OCI-LY3 (cell line): Measurements from ENCODE around the gene NAA15.

Source experiments
- H2AFZ ChIP-seq: fragments of 200-600, 300-600 bp; shearing (Covaris generic); 2 replicates; pipeline ENCODE4 v1.6.0; 2014; ENCODE audit warnings: antibody characterized with exemption, low read depth, low read length
- H3K27ac ChIP-seq: fragments of 200-600, 300-600 bp; sonication (generic); 2 replicates; pipeline ENCODE4 v1.5.1; 2014; ENCODE audit warnings: mild to moderate bottlenecking, low read length, moderate library complexity, mixed read lengths
- H3K27me3 ChIP-seq: fragments of 200-600, 300-600 bp; sonication (generic); 2 replicates; pipeline ENCODE4 v1.6.1; 2014; ENCODE audit warnings: low read depth, low read length, mixed read lengths
- H3K36me3 ChIP-seq: fragments of 200-600, 300-600 bp; sonication (generic); replicated peaks from 2 replicates; pipeline ENCODE3; 2014; ENCODE audit warnings: low read depth, low read length, mixed read lengths
- H3K4me1 ChIP-seq: fragments of 300-600, 200-600 bp; sonication (generic); 2 replicates; pipeline ENCODE4 v1.6.1; 2014; ENCODE audit warnings: low read length, mixed read lengths
- H3K4me2 ChIP-seq: fragments of 200-600, 300-600 bp; sonication (generic); 2 replicates; pipeline ENCODE4 v1.6.1; 2014; ENCODE audit warnings: low read length, mixed read lengths
- H3K4me3 ChIP-seq: fragments of 300-600, 200-600 bp; sonication (generic); 2 replicates; pipeline ENCODE4 v1.5.1; 2014; ENCODE audit warnings: antibody characterized with exemption, mild to moderate bottlenecking, low read length, moderate library complexity
- H3K79me2 ChIP-seq: fragments of 300-600, 200-600 bp; shearing (Covaris generic); 2 replicates; pipeline ENCODE4 v1.6.1; 2014; ENCODE audit warnings: mild to moderate bottlenecking, low read length, mixed read lengths
- H3K9ac ChIP-seq: fragments of 300-600, 200-600 bp; shearing (Covaris generic); 2 replicates; pipeline ENCODE4 v1.6.0; 2014; ENCODE audit warnings: mild to moderate bottlenecking, low read length, moderate library complexity
- H3K9me3 ChIP-seq: fragments of 200-600, 300-600 bp; shearing (Covaris generic); 2 replicates; pipeline ENCODE4 v1.6.1; 2014; ENCODE audit warnings: low read length, mixed read lengths; ENCODE audit not compliant: insufficient read depth
- H4K20me1 ChIP-seq: fragments of 200-600, 300-600 bp; sonication (generic); 2 replicates; pipeline ENCODE4 v1.6.1; 2016; ENCODE audit warnings: low read length, mixed read lengths; ENCODE audit not compliant: insufficient read depth
- EZH2phosphoT487 ChIP-seq: fragments of 200-600 bp; shearing (Covaris generic); IDR thresholded peaks from 2 replicates; pipeline ENCODE4 v1.6.1; 2018; ENCODE audit warnings: antibody characterized with exemption, mixed run types, low read depth
- TF ChIP-seq, protein P1 (sequence below): fragments of 200-600, 300-600 bp; sonication (generic); IDR thresholded peaks from 2 replicates; pipeline ENCODE4 v1.5.1; 2014; ENCODE audit warnings: antibody characterized with exemption, low read length, low read depth

Gene NAA15

DNA sequence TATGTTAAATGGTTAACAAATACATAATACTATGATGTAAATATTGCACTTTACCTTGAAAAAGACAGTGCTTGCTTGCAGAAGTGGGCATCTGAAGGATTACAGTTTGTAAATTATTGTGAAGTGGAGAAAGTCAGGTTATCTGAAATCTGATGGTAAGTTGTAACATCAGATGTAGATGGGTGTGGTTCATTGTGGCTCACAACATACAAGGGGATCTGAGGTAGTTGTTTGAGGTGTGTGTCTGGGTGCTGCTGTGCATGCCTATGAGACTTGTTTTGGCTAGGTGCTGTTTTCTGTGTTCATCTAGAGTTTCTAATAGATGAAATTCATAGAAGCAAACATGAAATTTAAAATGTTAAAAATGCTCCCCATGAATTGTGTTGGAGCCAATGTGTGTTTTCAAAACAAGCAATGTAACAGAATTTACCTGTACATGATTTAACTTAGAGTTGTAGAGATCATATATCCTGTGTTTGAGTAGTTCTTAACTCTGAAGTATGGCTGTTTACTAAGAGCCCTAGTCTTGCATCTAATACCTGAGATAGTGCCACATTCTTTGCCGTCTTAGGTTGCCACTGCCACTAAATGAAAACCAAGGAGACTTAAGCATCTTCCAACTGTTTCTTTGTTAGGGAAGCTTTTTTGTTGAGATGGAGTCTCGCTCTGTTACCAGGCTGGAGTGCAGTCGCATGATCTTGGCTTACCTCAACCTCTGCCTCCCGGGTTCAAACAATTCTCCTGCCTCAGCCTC lies 12.9 kb downstream of the NAA15 start:
- H3K4me1 ChIP-seq, result peaks cover 26% of the 10 kb centered on the region
- peaks cover 76% of the 10 kb centered on the region for H4K20me1 ChIP-seq
- H3K79me2 ChIP-seq, result peaks cover 99% of the 10 kb centered on the region
- H3K27ac ChIP-seq, result no peak overlapping the region
- H3K27me3 ChIP-seq, result no peaks in the 10 kb centered on the region
- H2AFZ ChIP-seq, result no peak overlapping the region
- peaks cover 41% of the 10 kb centered on the region for H3K36me3 ChIP-seq
- no peak overlapping the region for H3K4me3 ChIP-seq
- TF ChIP-seq, protein P1, sequence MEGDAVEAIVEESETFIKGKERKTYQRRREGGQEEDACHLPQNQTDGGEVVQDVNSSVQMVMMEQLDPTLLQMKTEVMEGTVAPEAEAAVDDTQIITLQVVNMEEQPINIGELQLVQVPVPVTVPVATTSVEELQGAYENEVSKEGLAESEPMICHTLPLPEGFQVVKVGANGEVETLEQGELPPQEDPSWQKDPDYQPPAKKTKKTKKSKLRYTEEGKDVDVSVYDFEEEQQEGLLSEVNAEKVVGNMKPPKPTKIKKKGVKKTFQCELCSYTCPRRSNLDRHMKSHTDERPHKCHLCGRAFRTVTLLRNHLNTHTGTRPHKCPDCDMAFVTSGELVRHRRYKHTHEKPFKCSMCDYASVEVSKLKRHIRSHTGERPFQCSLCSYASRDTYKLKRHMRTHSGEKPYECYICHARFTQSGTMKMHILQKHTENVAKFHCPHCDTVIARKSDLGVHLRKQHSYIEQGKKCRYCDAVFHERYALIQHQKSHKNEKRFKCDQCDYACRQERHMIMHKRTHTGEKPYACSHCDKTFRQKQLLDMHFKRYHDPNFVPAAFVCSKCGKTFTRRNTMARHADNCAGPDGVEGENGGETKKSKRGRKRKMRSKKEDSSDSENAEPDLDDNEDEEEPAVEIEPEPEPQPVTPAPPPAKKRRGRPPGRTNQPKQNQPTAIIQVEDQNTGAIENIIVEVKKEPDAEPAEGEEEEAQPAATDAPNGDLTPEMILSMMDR, result no peak
- TF ChIP-seq EZH2phosphoT487, result no peak
- H3K9ac ChIP-seq, result no peak overlapping the region
- no peak overlapping the region for H3K4me2 ChIP-seq
- H3K9me3 ChIP-seq, result no peaks in the 10 kb centered on the region

DNA sequence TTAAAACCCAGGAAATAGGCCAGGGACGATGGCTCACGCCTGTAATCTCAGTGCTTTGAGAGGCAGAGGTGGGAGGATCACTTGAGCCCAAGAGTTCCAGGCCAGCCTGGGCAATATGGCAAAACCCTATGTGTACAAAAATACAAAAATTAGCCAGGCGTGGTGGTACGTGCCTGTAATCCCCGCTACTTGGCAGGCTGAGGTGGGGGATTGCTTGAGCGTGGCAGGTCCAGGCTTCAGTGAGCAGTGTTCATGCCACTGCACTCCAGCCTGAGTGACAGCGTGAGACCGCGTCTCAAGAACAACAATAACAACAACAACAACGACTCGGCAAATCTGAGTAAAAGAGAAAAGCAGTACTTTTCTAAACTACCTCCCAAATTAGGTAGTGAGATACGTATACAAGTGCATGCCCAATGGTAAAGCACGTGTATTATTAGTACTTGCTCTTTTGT lies 13.9 kb downstream of the NAA15 start:
- Histone ChIP-seq H3K27me3 (no peaks in the 10 kb centered on the region), H3K27ac (no peak overlapping the region), H3K4me2 (no peak overlapping the region), H3K9me3 (no peaks in the 10 kb centered on the region), H2AFZ (no peak overlapping the region), H3K79me2 (peaks cover 99% of the 10 kb centered on the region), H3K4me1 (peaks cover 26% of the 10 kb centered on the region), H4K20me1 (peaks cover 79% of the 10 kb centered on the region), H3K4me3 (no peak overlapping the region), H3K36me3 (peaks cover 49% of the 10 kb centered on the region), H3K9ac (no peak overlapping the region)
- TF ChIP-seq, protein P1, result no peak
- no peak for TF ChIP-seq EZH2phosphoT487

DNA sequence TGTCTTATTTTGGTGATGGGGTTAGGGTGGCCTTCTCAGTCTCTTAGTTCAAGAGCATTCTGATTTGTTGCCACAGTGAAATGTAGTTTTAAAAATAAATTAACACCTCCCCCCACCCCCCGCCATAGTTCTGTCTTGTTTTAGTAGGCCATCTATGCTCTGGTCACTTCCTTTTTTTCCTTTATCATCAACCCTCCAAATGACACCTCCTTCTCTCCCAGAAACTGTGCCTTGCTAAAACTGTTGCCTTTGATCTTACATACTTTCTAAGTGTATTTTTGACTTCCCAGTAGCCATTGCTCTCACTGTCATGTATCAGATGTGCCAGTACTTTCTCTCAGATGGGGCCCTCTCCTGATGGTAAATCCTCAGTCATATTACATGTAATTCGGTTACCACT lies 15.4 kb downstream of the NAA15 start:
- no peak overlapping the region for H3K4me2 ChIP-seq
- H4K20me1 ChIP-seq, result peaks cover 84% of the 10 kb centered on the region
- no peaks in the 10 kb centered on the region for H3K27me3 ChIP-seq
- TF ChIP-seq, protein P1, result no peak
- TF ChIP-seq EZH2phosphoT487, result no peak
- no peak overlapping the region for H2AFZ ChIP-seq
- H3K4me1 ChIP-seq, result peaks cover 23% of the 10 kb centered on the region
- H3K79me2 ChIP-seq, result peaks cover 99% of the 10 kb centered on the region
- peaks cover 51% of the 10 kb centered on the region for H3K36me3 ChIP-seq
- H3K27ac ChIP-seq, result no peak overlapping the region
- H3K9ac ChIP-seq, result no peak overlapping the region
- H3K9me3 ChIP-seq, result no peaks in the 10 kb centered on the region
- no peak overlapping the region for H3K4me3 ChIP-seq

DNA sequence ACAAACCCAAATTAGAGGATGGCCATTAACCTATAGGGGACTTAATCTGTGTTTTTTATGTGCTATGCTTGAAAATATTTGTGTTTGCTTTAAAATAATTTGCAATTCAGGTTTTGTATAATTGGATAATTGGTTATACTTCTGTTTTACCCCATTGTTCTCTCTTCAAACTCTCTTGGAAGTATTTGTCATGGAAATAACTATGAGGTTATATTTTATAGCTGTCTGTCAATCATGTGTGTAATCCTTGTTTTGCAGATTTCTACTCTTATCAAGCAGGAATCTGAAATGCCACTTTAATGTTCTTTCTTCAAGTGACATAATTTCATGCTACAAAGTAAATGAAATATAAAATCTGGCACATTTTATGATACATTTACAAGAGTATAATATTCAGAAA lies 16.3 kb downstream of the NAA15 start:
- H4K20me1 ChIP-seq, result peaks cover 83% of the 10 kb centered on the region
- H3K27ac ChIP-seq, result no peak overlapping the region
- TF ChIP-seq, protein P1, result no peak
- no peak for TF ChIP-seq EZH2phosphoT487

More for the DNA sequence above, 16.3 kb downstream of the NAA15 start:
- no peak overlapping the region for H3K9ac ChIP-seq
- no peak overlapping the region for H3K4me2 ChIP-seq
- peaks cover 99% of the 10 kb centered on the region for H3K79me2 ChIP-seq
- H3K4me3 ChIP-seq, result no peak overlapping the region
- no peaks in the 10 kb centered on the region for H3K9me3 ChIP-seq
- peaks cover 47% of the 10 kb centered on the region for H3K36me3 ChIP-seq
- H3K4me1 ChIP-seq, result peaks cover 14% of the 10 kb centered on the region
- no peak overlapping the region for H2AFZ ChIP-seq
- H3K27me3 ChIP-seq, result no peaks in the 10 kb centered on the region
